C4-2B (cell line): ENCODE data around the gene SLC2A13.

Experiments used
- CTCF ChIP-seq: fragments of 450-650 bp; conservative IDR thresholded peaks from 2 replicates; pipeline ENCODE4 v1.5.1; 2017; ENCODE audit warnings: mild to moderate bottlenecking
- ZFX ChIP-seq: fragments of 450-650 bp; IDR thresholded peaks from 2 replicates; pipeline ENCODE4 v1.6.1; 2017

- TF ChIP-seq CTCF (no peak), ZFX (no peak)
Measured at GRCh38 chr12:39959031-39959430, 146.8 kb downstream of the SLC2A13 start.
